H1 (cell line): ENCODE measurements around the gene PLCB4. TPM values are rescaled to one million over a fixed set of nuclear protein-coding genes. Genes with fewer than 3 reads are reported as not detected.

Experiments used
- CTCF ChIA-PET: fragments of 300-600 bp; sonication (Branson Sonifier 250); formaldehyde crosslinking; loops from one replicate; lab custom pipeline; 2021; ENCODE audit not compliant: partially characterized antibody; lab: Charles Lee
- POLR2A ChIA-PET: fragments of 300-600 bp; sonication (Branson Sonifier 250); formaldehyde crosslinking; loops from one replicate; lab custom pipeline; 2021; ENCODE audit warnings: inconsistent platforms; ENCODE audit not compliant: partially characterized antibody; lab: Charles Lee
- DNase-seq, 2 experiments: peaks; one replicate each; pipeline versions ENCODE4 v3.0.0 to v3.0.0-alpha.2; 2010 to 2022; ENCODE audit warnings: low spot score in 2 of 2, low read depth in 1 of 2, mixed read lengths in 1 of 2
- FAIRE-seq: peaks from 2 replicates; lab custom pipeline; 2011; peaks lifted over from hg19 to GRCh38; lab: Jason Lieb, UNC
- H2AFZ ChIP-seq: 2 replicates; pipeline ENCODE4 v1.8.1; 2012; ENCODE audit warnings: low read length, inconsistent platforms
- H2AK5ac ChIP-seq: 2 replicates; pipeline ENCODE4 v1.6.1; 2013; ENCODE audit warnings: low read depth, low read length
- H2BK120ac ChIP-seq: replicated peaks from 2 replicates; pipeline ENCODE3; 2013; ENCODE audit warnings: low read depth, low read length, inconsistent platforms
- H2BK12ac ChIP-seq: 2 replicates; pipeline ENCODE4 v1.6.1; 2013; ENCODE audit warnings: low read depth, low read length
- H2BK15ac ChIP-seq: 2 replicates; pipeline ENCODE4 v1.6.1; 2013; ENCODE audit warnings: low read length
- H2BK20ac ChIP-seq: 2 replicates; pipeline ENCODE4 v1.6.1; 2013; ENCODE audit warnings: low read length
- H2BK5ac ChIP-seq: 2 replicates; pipeline ENCODE4 v1.6.1; 2013; ENCODE audit warnings: low read depth, low read length
- H3K14ac ChIP-seq: 2 replicates; pipeline ENCODE4 v1.6.1; 2013; ENCODE audit warnings: inconsistent platforms; ENCODE audit not compliant: insufficient read length
- H3K18ac ChIP-seq: 2 replicates; pipeline ENCODE4 v1.6.1; 2013; ENCODE audit warnings: low read length; ENCODE audit errors: extremely low read depth
- H3K23ac ChIP-seq: 2 replicates; pipeline ENCODE4 v1.6.1; 2013; ENCODE audit warnings: inconsistent platforms; ENCODE audit not compliant: insufficient read length
- H3K23me2 ChIP-seq: 2 replicates; pipeline ENCODE4 v1.6.1; 2013; ENCODE audit warnings: low read depth, low read length
- H3K27ac ChIP-seq: 2 replicates; pipeline ENCODE4 v1.6.1; 2011; ENCODE audit warnings: low read depth, low read length, inconsistent platforms
- H3K27me3 ChIP-seq, 4 experiments: replicated peaks in 1 of 4; 1 replicate in 1 of 4; 2 replicates in 3 of 4; pipeline versions ENCODE4 v1.6.1 to v1.8.1; 2011 to 2013; ENCODE audit warnings: low read length in 3 of 4, mild to moderate bottlenecking in 3 of 4, inconsistent platforms in 2 of 4, mixed read lengths in 2 of 4, moderate library complexity in 1 of 4; ENCODE audit not compliant: control insufficient read depth in 3 of 4, insufficient read depth in 3 of 4; ENCODE audit errors: extremely low read depth in 1 of 4
- H3K36me3 ChIP-seq, 4 experiments: 2 replicates each; pipeline versions ENCODE4 v1.6.1 to v1.8.1; 2011 to 2013; ENCODE audit warnings: mild to moderate bottlenecking in 4 of 4, low read length in 3 of 4, moderate library complexity in 2 of 4, control low read depth in 1 of 4, inconsistent platforms in 1 of 4; ENCODE audit not compliant: insufficient read depth in 4 of 4, control insufficient read depth in 2 of 4
- H3K4ac ChIP-seq: replicated peaks from 2 replicates; pipeline ENCODE3; 2013; ENCODE audit warnings: low read length, low read depth, mixed read lengths, inconsistent platforms; ENCODE audit not compliant: insufficient read length
- H3K4me1 ChIP-seq, 4 experiments: replicated peaks in 1 of 4; 1 replicate in 1 of 4; 2 replicates in 3 of 4; pipeline versions ENCODE4 v1.6.1 to v1.8.1; 2011 to 2013; ENCODE audit warnings: low read length in 3 of 4, inconsistent platforms in 2 of 4, mixed read lengths in 1 of 4; ENCODE audit not compliant: insufficient read depth in 4 of 4, control insufficient read depth in 3 of 4
- H3K4me2 ChIP-seq, 2 experiments: 2 replicates each; pipeline versions ENCODE4 v1.6.1 to v1.8.1; 2011 to 2013; ENCODE audit warnings: low read depth in 2 of 2, low read length in 2 of 2, control low read depth in 1 of 2, inconsistent platforms in 1 of 2, mild to moderate bottlenecking in 1 of 2; ENCODE audit not compliant: insufficient read depth in 1 of 2
- H3K4me3 ChIP-seq, 4 experiments: fragments of 200-600, 300-600 bp in 1 of 4; sonication (generic), shearing (Covaris generic), sonication (Bioruptor Twin) in 1 of 4; 2 replicates each; pipeline versions ENCODE4 v1.5.1 to v1.8.1; 2011 to 2016; ENCODE audit warnings: low read length in 4 of 4, low read depth in 3 of 4, control low read depth in 2 of 4, inconsistent platforms in 2 of 4, mild to moderate bottlenecking in 2 of 4, mixed read lengths in 1 of 4, moderate library complexity in 1 of 4; ENCODE audit not compliant: insufficient read depth in 2 of 4; ENCODE audit errors: extremely low read depth in 1 of 4
- H3K56ac ChIP-seq: replicated peaks from 2 replicates; pipeline ENCODE3; 2013; ENCODE audit warnings: low read depth, mild to moderate bottlenecking, mixed read lengths, low read length, inconsistent platforms; ENCODE audit not compliant: insufficient read length
- H3K79me1 ChIP-seq: 2 replicates; pipeline ENCODE4 v1.6.1; 2013; ENCODE audit warnings: low read depth, low read length, control low read depth
- H3K79me2 ChIP-seq, 2 experiments: 2 replicates each; pipeline versions ENCODE4 v1.6.1 to v1.8.1; 2012 to 2013; ENCODE audit warnings: low read length in 2 of 2, mild to moderate bottlenecking in 2 of 2, inconsistent platforms in 1 of 2; ENCODE audit not compliant: insufficient read depth in 2 of 2, control insufficient read depth in 1 of 2
- H3K9ac ChIP-seq, 4 experiments: replicated peaks in 1 of 4; 1 replicate in 1 of 4; 2 replicates in 3 of 4; pipeline versions ENCODE4 v1.6.1 to v1.8.1; 2011 to 2013; ENCODE audit warnings: low read depth in 3 of 4, low read length in 3 of 4, control low read depth in 2 of 4, mild to moderate bottlenecking in 2 of 4, moderate library complexity in 2 of 4, inconsistent platforms in 1 of 4; ENCODE audit errors: extremely low read depth in 1 of 4
- H3K9me3 ChIP-seq, 2 experiments: 2 replicates each; pipeline versions ENCODE4 v1.6.1 to v1.8.1; 2012 to 2013; ENCODE audit warnings: mild to moderate bottlenecking in 2 of 2, moderate library complexity in 2 of 2, control low read depth in 1 of 2, inconsistent platforms in 1 of 2, low read depth in 1 of 2, low read length in 1 of 2, mixed read lengths in 1 of 2; ENCODE audit not compliant: insufficient read depth in 2 of 2
- H4K20me1 ChIP-seq, 2 experiments: replicated peaks in 1 of 2; 2 replicates each; pipeline versions ENCODE3 to v1.8.1; 2011 to 2013; ENCODE audit warnings: inconsistent platforms in 2 of 2, low read length in 2 of 2, mild to moderate bottlenecking in 1 of 2; ENCODE audit not compliant: insufficient read depth in 2 of 2, control insufficient read depth in 1 of 2
- H4K5ac ChIP-seq: 2 replicates; pipeline ENCODE4 v1.6.1; 2013; ENCODE audit warnings: low read length, low read depth, mixed read lengths, inconsistent platforms; ENCODE audit not compliant: insufficient read length
- H4K8ac ChIP-seq: 2 replicates; pipeline ENCODE4 v1.8.0; 2013; ENCODE audit warnings: mild to moderate bottlenecking, moderate library complexity, low read length, inconsistent platforms; ENCODE audit not compliant: insufficient read depth; ENCODE audit errors: extremely low read depth
- H4K91ac ChIP-seq: replicated peaks from 2 replicates; pipeline ENCODE3; 2013; ENCODE audit warnings: low read length, mixed read lengths, inconsistent platforms; ENCODE audit not compliant: insufficient read length
- GTF2F1 ChIP-seq: IDR thresholded peaks from 2 replicates; pipeline ENCODE4 v1.6.1; 2012; ENCODE audit warnings: low read depth, low read length, improper control_type of control experiment, borderline replicate concordance
- HDAC2 ChIP-seq, 2 experiments: fragments of 300-600 bp in 1 of 2; sonication (generic) in 1 of 2; IDR thresholded peaks; 2 replicates each; pipeline ENCODE4 v1.6.1; 2011 to 2012; ENCODE audit warnings: low read depth in 2 of 2, low read length in 2 of 2, mild to moderate bottlenecking in 2 of 2, moderate library complexity in 2 of 2, borderline replicate concordance in 1 of 2, inconsistent platforms in 1 of 2
- JUND ChIP-seq: IDR thresholded peaks from 2 replicates; pipeline ENCODE4 v1.6.1; 2011; ENCODE audit warnings: mild to moderate bottlenecking, improper control_type of control experiment, low read length
- NANOG ChIP-seq: IDR thresholded peaks from 2 replicates; pipeline ENCODE4 v1.6.1; 2011; ENCODE audit warnings: low read length, low read depth, mild to moderate bottlenecking, inconsistent platforms; ENCODE audit not compliant: insufficient read depth, poor library complexity, severe bottlenecking
- NRF1 ChIP-seq: IDR thresholded peaks from 2 replicates; pipeline ENCODE4 v1.6.1; 2011; ENCODE audit warnings: mild to moderate bottlenecking, low read depth, low read length, improper control_type of control experiment
- PHF8 ChIP-seq: fragments of 200-600 bp; sonication (generic); conservative IDR thresholded peaks from 2 replicates; pipeline ENCODE4 v1.7.1; 2012; ENCODE audit warnings: low read depth, mild to moderate bottlenecking, inconsistent platforms, low read length, moderate library complexity
- SAP30 ChIP-seq: fragments of 300-600 bp; sonication (generic); IDR thresholded peaks from 2 replicates; pipeline ENCODE4 v1.7.1; 2012; ENCODE audit warnings: low read length, moderate library complexity, mild to moderate bottlenecking, inconsistent platforms; ENCODE audit not compliant: insufficient read depth, insufficient replicate concordance
- SIX5 ChIP-seq: IDR thresholded peaks from 2 replicates; pipeline ENCODE4 v1.6.1; 2011; ENCODE audit warnings: mild to moderate bottlenecking, low read depth, low read length
- SRF ChIP-seq: IDR thresholded peaks from 2 replicates; pipeline ENCODE4 v1.6.1; 2011; ENCODE audit warnings: mild to moderate bottlenecking, low read depth, low read length, moderate library complexity
- SUZ12 ChIP-seq: fragments of 200-600 bp; sonication (generic); IDR thresholded peaks from 2 replicates; pipeline ENCODE4 v1.6.1; 2012; ENCODE audit warnings: mild to moderate bottlenecking, inconsistent platforms, low read length, moderate library complexity, mixed read lengths
- WGBS, 2 experiments: shearing (Covaris generic) in 1 of 2; methylation state at CpG; one replicate each; pipeline versions ENCODE4 v1.1.6 to v1.1.7; 2013 to 2015; ENCODE audit warnings: low lambda C conversion rate in 2 of 2, mixed read lengths in 2 of 2, inconsistent platforms in 1 of 2, low coverage in 1 of 2, missing lambda C conversion rate in 1 of 2; ENCODE audit not compliant: insufficient replicate concordance in 2 of 2, insufficient coverage in 1 of 2, insufficient read length in 1 of 2; ENCODE audit errors: extremely low coverage in 1 of 2, missing lambda C conversion rate in 1 of 2; 5-methylcytosine and 5-hydroxymethylcytosine counted together
- polyA plus RNA-seq, 7 experiments: library from polyadenylated mRNA; depleted of rRNA in 3 of 7; stranded (reverse) in 5 of 7; unstranded in 2 of 7; fragments of >200 nt in 5 of 7; fragments of 200-250 nt in 2 of 7; gene quantifications; 1 replicate in 5 of 7; 2 replicates in 1 of 7; 4 replicates in 1 of 7; pipeline versions ENCODE4 v1.2.1 to v1.2.3, GENCODE V29; 2011 to 2013; ENCODE audit warnings: missing spikeins in 2 of 7, mixed read lengths in 2 of 7
- total RNA-seq: library from RNA; stranded (reverse); fragmentation: NEBNext Ultra II Directional; extraction: Animal tissue kit (Norgen Biotek cat#: 25700); gene quantifications from 2 replicates; pipeline ENCODE4 v1.2.1, GENCODE V29; 2021
- TF ChIP-seq, protein P1 (sequence below): IDR thresholded peaks from 2 replicates; pipeline ENCODE4 v1.6.1; 2011; ENCODE audit warnings: low read depth, mild to moderate bottlenecking, low read length; ENCODE audit not compliant: insufficient read depth
- TF ChIP-seq, protein P2 (sequence below): IDR thresholded peaks from 2 replicates; pipeline ENCODE4 v1.6.1; 2012; ENCODE audit warnings: inconsistent platforms

The PLCB4 gene
- total and polyA plus RNA-seq, 2 of the 8 experiments (the other 6 are each of a cell fraction or from before 2014, with no cell fraction given) = 3.2 to 14.1 TPM

DNA sequence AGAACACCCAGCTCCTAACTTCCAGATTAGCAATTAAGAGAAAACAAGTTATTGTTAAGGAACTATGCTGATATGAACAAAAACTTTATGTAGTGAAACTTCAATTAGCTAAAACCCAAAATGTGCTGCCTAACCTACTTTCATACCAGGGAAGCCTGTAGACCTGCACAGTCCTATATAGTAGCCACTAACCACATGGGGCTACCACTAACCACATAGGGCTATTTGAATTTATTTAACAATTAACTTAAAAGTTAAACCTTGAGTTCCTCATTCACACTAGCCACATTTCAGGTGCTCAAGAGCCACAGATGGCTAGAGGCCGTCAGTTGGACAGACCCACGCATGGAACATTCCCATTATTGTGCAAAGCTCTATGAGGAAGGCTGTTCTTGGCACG lies 373.1 kb downstream of the PLCB4 start:
- no peaks in the 10 kb centered on the region for H3K23me2 ChIP-seq
- no peaks in the 10 kb centered on the region for H3K27me3 ChIP-seq
- H2BK5ac ChIP-seq = no peak overlapping the region
- H3K18ac ChIP-seq = no peak overlapping the region
- DNase-seq = no peak
- H3K14ac ChIP-seq = no peak overlapping the region
- no peak overlapping the region for H3K4me2 ChIP-seq
- FAIRE-seq = no peak
- no peak overlapping the region for H3K4ac ChIP-seq
- no peak overlapping the region for H3K9ac ChIP-seq
- no peak overlapping the region for H2BK120ac ChIP-seq
- H4K5ac ChIP-seq = no peak overlapping the region
- no peaks in the 10 kb centered on the region for H3K79me2 ChIP-seq
- H2BK12ac ChIP-seq = no peak overlapping the region
- H3K9me3 ChIP-seq = peaks cover 4 to 5% of the 10 kb centered on the region in 2 experiments; a peak in 2 of 4 replicates
- no peaks in the 10 kb centered on the region for H4K20me1 ChIP-seq
- H4K91ac ChIP-seq = no peak overlapping the region
- no peak overlapping the region for H2AFZ ChIP-seq
- peaks cover 0 to 22% (median 3%) of the 10 kb centered on the region in 4 experiments; a peak in 6 of 8 replicates for H3K36me3 ChIP-seq
- no peak overlapping the region for H2BK15ac ChIP-seq
- H2BK20ac ChIP-seq = no peak overlapping the region
- H3K56ac ChIP-seq = no peak overlapping the region
- 93% methylated on average over 3 of the region's 3 CpGs; no CpG with 5 or more reads in 1 of the 2 experiments for WGBS, 2 experiments
- POLR2A ChIA-PET = interaction anchor here (0.6 kb wide), 1 partner anchor 15 kb away, joined by 3 read pairs; no protein-coding TSS in a partner anchor
- H3K79me1 ChIP-seq = no peaks in the 10 kb centered on the region
- CTCF ChIA-PET = interaction anchor here (0.6 to 1.5 kb wide), 6 partner anchors 16 to 315 kb away, joined by 3 to 4 read pairs (median 3); no protein-coding TSS in a partner anchor
- no peak overlapping the region for H4K8ac ChIP-seq
- no peak overlapping the region for H3K27ac ChIP-seq
- no peak overlapping the region for H3K4me3 ChIP-seq
- H2AK5ac ChIP-seq = no peak overlapping the region
- no peak overlapping the region for H3K23ac ChIP-seq
- no peaks in the 10 kb centered on the region for H3K4me1 ChIP-seq
- TF ChIP-seq GTF2F1 (no peak), SIX5 (no peak), SAP30 (no peak), NRF1 (no peak), SRF (no peak), PHF8 (no peak), HDAC2 (IDR thresholded peaks at IDR 0.05; ENCODE audit: borderline replicate concordance in 1 of 2, low read depth in 2 of 2, low read length in 2 of 2) (no peak), SUZ12 (no peak), NANOG (no peak), JUND (no peak)
- TF ChIP-seq, protein P1, sequence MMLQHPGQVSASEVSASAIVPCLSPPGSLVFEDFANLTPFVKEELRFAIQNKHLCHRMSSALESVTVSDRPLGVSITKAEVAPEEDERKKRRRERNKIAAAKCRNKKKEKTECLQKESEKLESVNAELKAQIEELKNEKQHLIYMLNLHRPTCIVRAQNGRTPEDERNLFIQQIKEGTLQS = no peak
- TF ChIP-seq, protein P2, sequence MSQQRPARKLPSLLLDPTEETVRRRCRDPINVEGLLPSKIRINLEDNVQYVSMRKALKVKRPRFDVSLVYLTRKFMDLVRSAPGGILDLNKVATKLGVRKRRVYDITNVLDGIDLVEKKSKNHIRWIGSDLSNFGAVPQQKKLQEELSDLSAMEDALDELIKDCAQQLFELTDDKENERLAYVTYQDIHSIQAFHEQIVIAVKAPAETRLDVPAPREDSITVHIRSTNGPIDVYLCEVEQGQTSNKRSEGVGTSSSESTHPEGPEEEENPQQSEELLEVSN = no peak
